Aorta (tissue), 5 donors: Measurements from ENCODE around the gene ADD3. TPM values are rescaled to one million over a fixed set of nuclear protein-coding genes. Genes with fewer than 3 reads are reported as not detected.

ENCODE experiments used
- ATAC-seq: fragments of 200-7000 bp; cut with Tn5 transposase; one replicate; pipeline ENCODE4 v1.9.1; 2022; ENCODE audit warnings: moderate library complexity; ENCODE audit not compliant: low FRiP score
- DNase-seq, 2 donors: peaks; one replicate each; pipeline ENCODE4 v3.0.0-alpha.2; 2020
- H3K27ac ChIP-seq, 2 donors: one replicate each; pipeline ENCODE4 v1.5.1; 2013; ENCODE audit warnings: low read length in 2 of 2, mild to moderate bottlenecking in 2 of 2, moderate library complexity in 2 of 2, control low read depth in 1 of 2, inconsistent platforms in 1 of 2, low read depth in 1 of 2
- H3K27me3 ChIP-seq, 2 donors: one replicate each; pipeline ENCODE4 v1.6.1; 2013; ENCODE audit warnings: control low read depth in 1 of 2, low read length in 1 of 2, mild to moderate bottlenecking in 1 of 2, moderate library complexity in 1 of 2; ENCODE audit not compliant: insufficient read depth in 2 of 2, control insufficient read depth in 1 of 2
- H3K36me3 ChIP-seq, 2 donors: one replicate each; pipeline ENCODE4 v1.6.1; 2013; ENCODE audit warnings: control low read depth in 1 of 2, low read length in 1 of 2, mild to moderate bottlenecking in 1 of 2; ENCODE audit not compliant: insufficient read depth in 2 of 2, control insufficient read depth in 1 of 2
- H3K4me1 ChIP-seq, 2 donors: one replicate each; pipeline ENCODE4 v1.6.1; 2013; ENCODE audit warnings: low read length in 2 of 2, control low read depth in 1 of 2, mild to moderate bottlenecking in 1 of 2, moderate library complexity in 1 of 2; ENCODE audit not compliant: insufficient read depth in 2 of 2, control insufficient read depth in 1 of 2
- H3K4me3 ChIP-seq, 2 donors: one replicate each; pipeline ENCODE4 v1.5.1; 2013; ENCODE audit warnings: low read length in 2 of 2, control low read depth in 1 of 2, mild to moderate bottlenecking in 1 of 2
- H3K9me3 ChIP-seq: one replicate; pipeline ENCODE4 v1.6.1; 2013; ENCODE audit warnings: mild to moderate bottlenecking, low read length; ENCODE audit not compliant: control insufficient read depth
- whole genome bisulfite sequencing, 2 donors: extraction: QIAGEN DNeasy Blood & Tissue Kit; methylation state at CpG; one replicate each; pipeline ENCODE4 v1.1.7; 2013; 5-methylcytosine and 5-hydroxymethylcytosine counted together
- intact Hi-C, 2 donors: fragments of 100-400 bp; cut with DNase I; formaldehyde crosslinking; loops; one replicate each; pipeline versions ENCODE4 v1.14.2 to v1.15.0; 2022
- polyA plus RNA-seq, 2 donors: library from polyadenylated mRNA; stranded (reverse); fragments of 200-250 nt; gene quantifications; one replicate each; pipeline ENCODE4 v1.2.3, GENCODE V29; 2013
- total RNA-seq, 2 donors: library from RNA; stranded (reverse); fragmentation: NEBNext Ultra II Directional; extraction: Animal tissue kit (Norgen Biotek cat#: 25700); gene quantifications; one replicate each; pipeline ENCODE4 v1.2.1, GENCODE V29; 2021
- donor health status: healthy with polysubstance abuse.
- donor health status: Bipolar disorder and iron deficiency.
- donor health status: DM: no; HTN: no; CAD: no.
- donor health status: DM: no; HTN: no; CAD: no.
- donor health status: DM: yes; HTN: yes; CAD: no.

ADD3 gene
- total and polyA plus RNA-seq, 4 donors: 41.1 to 197 (median 106) TPM

DNA sequence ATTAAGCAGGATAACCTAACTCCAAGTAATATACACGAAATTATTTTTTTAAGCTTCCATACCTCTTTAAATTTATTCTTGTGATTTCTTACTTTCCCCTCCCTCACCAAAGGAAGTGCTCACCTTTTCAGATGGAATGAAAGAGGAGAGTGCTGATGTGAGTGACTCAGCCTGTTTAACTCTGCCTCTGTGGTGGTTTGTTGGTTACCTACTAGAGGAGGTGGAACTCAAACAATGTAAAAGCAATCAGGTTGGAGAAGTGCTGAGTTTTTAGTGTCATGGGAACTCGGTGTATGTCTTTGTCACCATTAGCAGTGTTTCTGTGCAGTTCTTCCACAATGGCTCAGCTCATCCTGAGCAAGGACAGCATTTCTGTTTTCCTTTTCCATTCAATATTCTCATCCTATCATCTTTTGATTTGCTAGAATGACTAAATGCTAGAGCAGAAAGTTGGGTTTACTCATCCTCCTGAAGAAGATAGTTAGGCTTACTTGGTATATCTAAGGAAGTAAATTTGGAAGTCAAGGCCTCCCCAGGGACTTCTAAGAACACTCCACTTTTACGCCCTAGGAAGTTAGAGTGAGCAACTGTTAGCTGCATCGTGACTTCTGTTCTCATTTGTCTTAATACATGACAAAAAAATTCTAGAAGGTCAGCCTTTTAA is 6.0 kb downstream of the ADD3 start:
- peaks cover 4 to 6% of the 10 kb centered on the region in 2 donors for H3K4me1 ChIP-seq

DNA sequence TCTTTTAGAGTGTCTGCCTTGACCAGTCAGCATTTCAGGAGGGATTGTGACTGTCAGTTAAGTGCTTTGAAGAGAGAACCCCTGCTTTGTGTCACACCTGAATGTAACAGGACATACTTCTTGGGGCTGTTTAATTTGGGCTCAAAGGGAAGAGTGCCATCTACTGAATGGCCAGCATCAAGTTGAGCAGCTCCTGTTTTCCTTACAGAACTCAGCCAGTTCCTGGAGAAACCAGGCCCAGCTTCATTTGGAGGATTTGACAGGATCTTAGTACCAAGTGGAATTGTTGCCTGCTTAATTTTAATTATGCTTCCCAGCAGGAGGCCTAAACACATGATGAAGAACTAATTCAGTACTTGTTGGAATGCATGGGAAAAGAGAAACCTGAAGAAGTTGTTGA is 8.3 kb downstream of the ADD3 start:
- H3K27ac ChIP-seq: peak overlapping the region in 1 of 2 donors; percentile 17
- no peak for DNase-seq
- intact Hi-C loops: no loop called here

More for the DNA sequence above, 6.0 kb downstream of the ADD3 start:
- H3K9me3 ChIP-seq: no peaks in the 10 kb centered on the region
- ATAC-seq (no peak), DNase-seq (no peak)
- H3K4me3 ChIP-seq: no peak overlapping the region
- no peaks in the 10 kb centered on the region for H3K36me3 ChIP-seq
- intact Hi-C loops: no loop called here
- no peak overlapping the region for H3K27ac ChIP-seq
- WGBS, 2 donors: 19 to 21% methylated on average over 4 of the region's 4 CpGs
- no peaks in the 10 kb centered on the region for H3K27me3 ChIP-seq

DNA sequence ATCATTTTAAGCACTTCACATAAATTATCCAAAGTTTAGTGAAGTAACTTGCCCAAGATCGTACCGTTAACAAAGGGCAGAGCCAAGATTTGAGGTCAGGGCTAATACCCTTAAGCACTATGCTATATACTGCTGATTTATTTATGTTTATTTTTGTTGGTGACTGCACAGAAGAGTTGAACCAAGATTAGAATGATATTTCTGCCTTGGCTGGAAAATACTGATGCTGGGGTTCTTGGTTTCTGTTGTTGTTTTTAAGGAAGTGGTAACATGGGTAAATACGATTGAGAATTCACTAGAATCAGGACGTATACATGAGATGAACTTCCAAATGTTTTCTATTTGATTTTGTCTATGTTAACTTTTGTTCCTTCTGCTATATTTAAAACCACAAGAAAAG is 9.3 kb downstream of the ADD3 start:
- no peaks in the 10 kb centered on the region for H3K9me3 ChIP-seq
- intact Hi-C loops: no loop called here
- WGBS, 2 donors: 8 to 15% methylated on average over 4 of the region's 4 CpGs
- no peaks in the 10 kb centered on the region for H3K27me3 ChIP-seq
- H3K4me1 ChIP-seq: peaks cover 0 to 4% of the 10 kb centered on the region in 2 donors
- no peaks in the 10 kb centered on the region for H3K36me3 ChIP-seq
- ATAC-seq: no peak
- no peak overlapping the region for H3K4me3 ChIP-seq
- DNase-seq: no peak
- H3K27ac ChIP-seq: no peak overlapping the region

More for the DNA sequence above, 8.3 kb downstream of the ADD3 start:
- H3K9me3 ChIP-seq: no peaks in the 10 kb centered on the region
- ATAC-seq: no peak
- no peaks in the 10 kb centered on the region for H3K27me3 ChIP-seq
- H3K4me1 ChIP-seq: peaks cover 0 to 4% of the 10 kb centered on the region in 2 donors
- H3K4me3 ChIP-seq: no peak overlapping the region
- no peaks in the 10 kb centered on the region for H3K36me3 ChIP-seq

DNA sequence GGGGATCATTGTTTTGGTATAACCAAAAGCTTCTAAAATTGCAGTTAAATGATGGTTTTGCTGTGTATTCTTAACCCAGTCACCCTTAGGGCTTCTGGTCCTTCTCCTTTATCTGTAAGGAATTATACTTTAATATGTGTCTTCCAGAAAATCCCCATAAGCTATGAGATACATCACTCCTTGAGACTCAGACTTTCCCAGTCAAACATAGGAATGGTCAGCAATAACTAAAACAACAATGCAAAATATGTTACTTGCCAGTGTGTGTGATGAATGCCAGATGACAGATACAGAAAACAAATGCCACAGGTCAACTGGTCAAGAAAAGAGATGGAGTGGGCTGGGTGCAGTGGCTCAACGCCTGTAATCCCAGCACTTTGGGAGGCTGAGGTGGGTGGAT is 10.1 kb downstream of the ADD3 start:
- intact Hi-C loops: no loop called here
- Histone ChIP-seq H3K27ac (no peak overlapping the region), H3K36me3 (no peaks in the 10 kb centered on the region), H3K9me3 (no peaks in the 10 kb centered on the region), H3K27me3 (no peaks in the 10 kb centered on the region), H3K4me3 (no peak overlapping the region), H3K4me1 (peaks cover 0 to 5% of the 10 kb centered on the region in 2 donors)
- 41 to 42% methylated on average over 1 of the region's 1 CpG for WGBS, 2 donors
- ATAC-seq (no peak), DNase-seq (no peak)

DNA sequence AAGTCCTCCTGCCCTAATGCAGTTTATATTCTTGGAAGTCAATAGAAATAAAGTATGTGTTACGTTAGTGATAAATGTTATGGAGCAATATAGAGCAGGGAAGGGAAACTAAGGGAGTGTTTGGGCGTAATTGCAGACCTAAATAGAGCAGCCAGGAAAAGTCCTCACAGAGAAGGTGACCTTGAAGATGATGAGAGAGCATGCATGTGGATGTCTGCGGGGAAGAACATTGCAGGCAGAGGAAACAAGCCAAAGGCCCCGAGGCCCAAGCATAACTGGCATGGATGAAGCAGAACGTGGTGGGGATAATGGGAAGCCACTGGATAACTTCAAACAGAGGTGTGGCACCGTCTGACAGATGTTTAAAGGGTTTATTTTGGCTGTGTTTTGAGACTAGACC is 12.5 kb downstream of the ADD3 start:
- no peaks in the 10 kb centered on the region for H3K27me3 ChIP-seq
- no peaks in the 10 kb centered on the region for H3K9me3 ChIP-seq
- 56 to 59% methylated on average over 6 of the region's 6 CpGs for WGBS, 2 donors
- DNase-seq (no peak), ATAC-seq (no peak)
- H3K27ac ChIP-seq: no peak overlapping the region
- intact Hi-C loops: no loop called here
- H3K4me1 ChIP-seq: peaks cover 0 to 5% of the 10 kb centered on the region in 2 donors
- H3K4me3 ChIP-seq: no peak overlapping the region
- H3K36me3 ChIP-seq: no peaks in the 10 kb centered on the region

DNA sequence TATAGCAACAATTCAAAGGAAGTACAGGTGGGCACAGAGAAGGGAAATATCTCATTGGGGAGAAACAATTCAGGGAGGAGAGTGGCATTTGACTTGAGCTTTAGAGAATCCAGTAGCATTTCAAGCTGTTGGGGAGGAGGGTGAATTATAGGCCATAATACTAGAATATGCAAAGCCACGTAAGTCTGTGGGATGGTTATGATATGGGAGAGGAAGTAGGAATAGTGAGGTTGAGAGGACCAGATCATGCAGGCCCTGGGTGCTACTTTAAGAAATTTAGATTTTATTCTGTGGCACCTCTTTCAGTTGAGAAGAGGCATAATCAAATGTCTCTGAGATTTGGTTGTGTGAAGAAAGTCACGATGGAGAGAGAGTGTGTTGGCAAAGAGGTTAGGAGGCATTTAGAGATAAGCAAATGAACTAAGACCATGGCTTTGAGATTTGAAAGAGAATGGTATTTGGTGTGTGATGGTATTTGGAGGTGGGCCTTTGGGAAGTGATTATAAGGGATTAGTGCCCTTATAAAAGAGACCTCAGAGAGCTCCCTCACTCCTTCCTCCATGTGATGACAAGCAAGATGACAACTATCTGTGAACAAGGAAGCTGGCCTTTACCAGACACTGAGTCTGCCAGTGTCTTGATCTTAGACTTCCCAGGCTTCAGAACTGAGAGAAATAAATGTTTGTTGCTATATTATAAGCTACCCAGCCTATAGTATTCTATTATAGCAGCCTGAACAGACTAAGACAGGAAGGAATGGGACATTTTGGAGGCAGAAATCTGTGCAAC is 15.1 kb downstream of the ADD3 start:
- ATAC-seq (no peak), DNase-seq (no peak)
- Histone ChIP-seq H3K4me1 (peaks cover 0 to 3% of the 10 kb centered on the region in 2 donors), H3K27ac (no peak overlapping the region), H3K9me3 (no peaks in the 10 kb centered on the region), H3K36me3 (no peaks in the 10 kb centered on the region), H3K27me3 (no peaks in the 10 kb centered on the region), H3K4me3 (no peak overlapping the region)
- intact Hi-C loops: no loop called here
- WGBS, 2 donors: 42 to 49% methylated on average over 2 of the region's 2 CpGs

DNA sequence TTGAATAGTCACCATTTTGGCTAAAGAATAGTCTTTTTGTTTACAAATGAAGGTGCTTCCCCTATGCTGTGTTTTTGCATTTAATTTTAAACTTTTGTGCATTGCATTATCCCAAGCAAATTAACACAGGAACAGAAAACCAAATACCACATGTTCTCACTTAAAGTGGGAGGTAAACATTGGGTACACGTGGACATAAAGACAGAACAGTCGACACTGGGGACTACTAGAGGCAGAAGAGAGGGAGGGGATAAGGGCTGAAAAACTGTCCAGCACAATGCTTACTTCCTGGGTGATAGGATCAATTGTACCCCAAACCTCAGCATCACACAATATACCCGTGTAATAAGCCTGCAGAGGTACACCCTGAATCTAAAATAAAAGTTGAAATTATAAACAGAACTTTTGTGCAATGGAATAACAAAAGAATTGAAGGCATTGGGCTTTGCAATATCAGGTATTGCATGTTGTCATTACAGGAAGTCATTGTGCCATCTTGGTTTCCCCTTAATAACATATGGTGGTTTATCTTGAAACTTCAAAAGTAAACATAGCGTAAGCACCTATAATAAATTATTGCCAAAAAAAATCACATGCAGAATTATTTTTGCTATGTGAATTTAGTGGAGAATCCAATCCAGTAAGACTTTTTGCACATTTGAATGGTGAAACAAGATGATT is 16.1 kb downstream of the ADD3 start:
- DNase-seq: no peak
- Histone ChIP-seq H3K27me3 (no peaks in the 10 kb centered on the region), H3K27ac (no peak overlapping the region), H3K4me1 (peaks cover 0 to 3% of the 10 kb centered on the region in 2 donors), H3K4me3 (no peak overlapping the region), H3K9me3 (no peaks in the 10 kb centered on the region), H3K36me3 (no peaks in the 10 kb centered on the region)
- ATAC-seq: no peak
- 56 to 57% methylated on average over 4 of the region's 4 CpGs for WGBS, 2 donors
- intact Hi-C loops: no loop called here

DNA sequence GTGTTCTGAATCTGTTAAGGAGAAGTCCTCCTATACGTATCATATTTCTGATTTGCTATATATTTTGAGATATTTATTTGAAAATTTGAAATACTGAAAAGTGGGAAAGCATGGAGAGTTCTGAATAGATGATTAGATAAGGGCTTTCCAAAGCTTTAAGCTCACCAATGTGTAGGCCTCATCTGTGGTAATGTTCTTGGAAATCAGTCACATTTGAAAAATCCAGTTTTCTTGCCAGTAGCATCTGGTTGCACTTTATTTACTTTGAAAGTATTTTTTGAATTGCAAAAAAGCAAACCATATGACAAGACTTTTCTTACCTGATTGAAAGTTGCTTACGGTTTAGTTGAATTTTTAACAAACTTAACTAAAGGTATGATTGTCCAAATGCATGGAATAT is 21.7 kb downstream of the ADD3 start:
- Histone ChIP-seq H3K4me1 (peaks cover 0 to 2% of the 10 kb centered on the region in 2 donors), H3K4me3 (no peak overlapping the region), H3K27me3 (no peaks in the 10 kb centered on the region), H3K27ac (no peak overlapping the region), H3K9me3 (no peaks in the 10 kb centered on the region), H3K36me3 (no peaks in the 10 kb centered on the region)
- intact Hi-C loops: no loop called here
- DNase-seq (no peak), ATAC-seq (no peak)
- 44 to 48% methylated on average over 2 of the region's 2 CpGs for WGBS, 2 donors
